AG04450 (cell line): ENCODE measurements around the gene FADS3. TPM values are rescaled to one million over a fixed set of nuclear protein-coding genes. Genes with fewer than 3 reads are reported as not detected.

Source experiments
- CTCF ChIA-PET: fragments of 300-600, 350-600 bp; formaldehyde crosslinking; extraction: SDS; loops from one replicate; lab custom pipeline; 2022; ENCODE audit warnings: antibody characterized with exemption, inconsistent platforms; lab: Charles Lee
- POLR2A ChIA-PET: fragments of 350-600 bp; formaldehyde crosslinking; extraction: SDS; loops from one replicate; lab custom pipeline; 2021; ENCODE audit warnings: antibody characterized with exemption, inconsistent platforms; lab: Yijun Ruan, JAX
- DNase-seq: peaks from one replicate; pipeline ENCODE4 v3.0.0-alpha.2; 2011; ENCODE audit warnings: low read depth, low spot score
- H3K27ac ChIP-seq: one replicate; pipeline ENCODE4 v1.5.1; 2012; ENCODE audit warnings: low read depth, low read length, control low read depth
- H3K27me3 ChIP-seq: one replicate; pipeline ENCODE4 v1.6.0; 2012; ENCODE audit warnings: low read length; ENCODE audit not compliant: control insufficient read depth, insufficient read depth
- H3K4me3 ChIP-seq: 2 replicates; pipeline ENCODE4 v1.5.1; 2011; ENCODE audit warnings: mild to moderate bottlenecking, low read depth, low read length, control low read depth
- H3K9me3 ChIP-seq: 2 replicates; pipeline ENCODE4 v1.5.1; 2012; ENCODE audit warnings: low read length; ENCODE audit not compliant: control insufficient read depth, insufficient read depth
- CTCF ChIP-seq: IDR thresholded peaks from 2 replicates; pipeline ENCODE4 v1.5.1; 2011; ENCODE audit warnings: low read depth, low read length, control low read depth, inconsistent platforms
- polyA plus RNA-seq: library from polyadenylated mRNA; depleted of rRNA; stranded (reverse); fragments of >200 nt; gene quantifications from 2 replicates; pipeline ENCODE4 v1.2.3, GENCODE V29; 2011

The FADS3 gene
- polyA plus RNA-seq, 1 experiment = 38.9 TPM

- Histone ChIP-seq H3K4me3 (no peak overlapping the region), H3K27me3 (no peaks in the 10 kb centered on the region), H3K9me3 (no peaks in the 10 kb centered on the region; the same call in 1 of the 2 replicates), H3K27ac (no peak overlapping the region)
- POLR2A ChIA-PET = interaction anchor here (0.7 kb wide), 3 partner anchors 10 to 77 kb away, joined by 3 read pairs; no protein-coding TSS in a partner anchor
- CTCF ChIA-PET = interaction anchor here (0.6 to 2.0 kb wide), 5 partner anchors 10 to 228 kb away, joined by 3 to 9 read pairs (median 8); no protein-coding TSS in a partner anchor
- TF ChIP-seq CTCF = no peak
- DNase-seq = no peak
Observed at GRCh38 chr11:61880454-61880853, 10.9 kb downstream of the FADS3 start.

GRCh38 chr11:61880031-61880430 lies 11.3 kb downstream of the FADS3 start:
- Histone ChIP-seq H3K27me3 (no peaks in the 10 kb centered on the region), H3K4me3 (no peak overlapping the region), H3K27ac (no peak overlapping the region), H3K9me3 (no peaks in the 10 kb centered on the region; the same call in 1 of the 2 replicates)
- ChIA-PET POLR2A (interaction anchor here (0.7 kb wide), 1 partner anchor 35 kb away, joined by 3 read pairs; no protein-coding TSS in a partner anchor), CTCF (interaction anchor here (0.6 to 2.0 kb wide), 6 partner anchors 9 to 229 kb away, joined by 3 to 9 read pairs (median 6); no protein-coding TSS in a partner anchor)
- no peak for TF ChIP-seq CTCF
- no peak for DNase-seq

GRCh38 chr11:61879152-61879551 lies 12.2 kb downstream of the FADS3 start:
- no peaks in the 10 kb centered on the region for H3K27me3 ChIP-seq
- no peaks in the 10 kb centered on the region for H3K9me3 ChIP-seq
- no peak overlapping the region for H3K27ac ChIP-seq
- POLR2A ChIA-PET = no interaction called here
- no peak for TF ChIP-seq CTCF
- DNase-seq = no peak
- CTCF ChIA-PET = interaction anchor here (0.9 to 2.0 kb wide), 5 partner anchors 8 to 229 kb away, joined by 3 to 9 read pairs (median 4); no protein-coding TSS in a partner anchor
- no peak overlapping the region for H3K4me3 ChIP-seq

GRCh38 chr11:61875698-61876097 lies 15.6 kb downstream of the FADS3 start:
- ChIA-PET CTCF (interaction anchor here (0.8 to 2.3 kb wide), 4 partner anchors 22 to 233 kb away, joined by 3 to 9 read pairs (median 5); no protein-coding TSS in a partner anchor), POLR2A (no interaction called here)
- no peak for TF ChIP-seq CTCF
- H3K4me3 ChIP-seq = no peak overlapping the region
- no peak overlapping the region for H3K27ac ChIP-seq
- no peak for DNase-seq
- no peaks in the 10 kb centered on the region for H3K9me3 ChIP-seq
- H3K27me3 ChIP-seq = no peaks in the 10 kb centered on the region

GRCh38 chr11:61874853-61875252 lies 16.5 kb downstream of the FADS3 start:
- POLR2A ChIA-PET = no interaction called here
- TF ChIP-seq CTCF = no peak
- CTCF ChIA-PET = interaction anchor here (1.6 to 2.5 kb wide), 3 partner anchors 23 to 234 kb away, joined by 4 to 9 read pairs (median 6); no protein-coding TSS in a partner anchor
- H3K27me3 ChIP-seq = peaks cover 2% of the 10 kb centered on the region
- DNase-seq = no peak
- no peak overlapping the region for H3K4me3 ChIP-seq
- no peak overlapping the region for H3K27ac ChIP-seq
- no peaks in the 10 kb centered on the region for H3K9me3 ChIP-seq
